ENCODE results near the gene OSBPL3.

GRCh38 chr7:24874791-24875190 lies 105.2 kb downstream of the OSBPL3 start:
- TF ChIP-seq CTCF (IDR thresholded peaks at IDR 0.05) (no peak), EZH2 (IDR thresholded peaks at IDR 0.05) (no peak)

Measured in neural progenitor cell (in vitro differentiated cells).